HG02981 (cell line): Measurements from ENCODE around the gene AURKAIP1.
A peak's percentile ranks its signal among the peaks of the same experiment; 100 is the strongest.

Experiments
- ATAC-seq: cut with Tn5 transposase; IDR thresholded peaks from one replicate; pipeline ENCODE4 v1.9.1; 2021; ENCODE audit warnings: mild to moderate bottlenecking, moderate library complexity; ENCODE audit not compliant: unreplicated experiment

AURKAIP1 gene

GRCh38 chr1:1335283-1335682 lies 39.7 kb downstream of the AURKAIP1 start:
- ATAC-seq, result no peak

- ATAC-seq, result no peak
Measured at GRCh38 chr1:1334835-1335234, 40.2 kb downstream of the AURKAIP1 start.

GRCh38 chr1:1333551-1334241 lies 41.3 kb downstream of the AURKAIP1 start:
- ATAC-seq, result no peak

GRCh38 chr1:1332774-1333480 lies 42.1 kb downstream of the AURKAIP1 start:
- ATAC-seq, result no peak

- no peak for ATAC-seq
Measured at GRCh38 chr1:1332031-1332755, 42.8 kb downstream of the AURKAIP1 start.

- ATAC-seq, result no peak
Measured at GRCh38 chr1:1331068-1331965, 43.7 kb downstream of the AURKAIP1 start, which contains the start of gene TAS1R3. TAS1R3 (plus strand) TSS chr1:1331280; CDS start chr1:1331346, 66 bp downstream.

- no peak for ATAC-seq
Measured at GRCh38 chr1:1330366-1331067, 44.5 kb downstream of the AURKAIP1 start.

GRCh38 chr1:1329304-1330210 lies 45.5 kb downstream of the AURKAIP1 start:
- ATAC-seq, result no peak

GRCh38 chr1:1328254-1328653 lies 46.8 kb downstream of the AURKAIP1 start:
- no peak for ATAC-seq

- ATAC-seq, result no peak
Measured at GRCh38 chr1:1327291-1327690, 47.7 kb downstream of the AURKAIP1 start.

GRCh38 chr1:1326075-1326605 lies 48.9 kb downstream of the AURKAIP1 start:
- no peak for ATAC-seq

GRCh38 chr1:1325288-1326074 lies 49.5 kb downstream of the AURKAIP1 start:
- ATAC-seq, result no peak

- peak; percentile 70 for ATAC-seq
Measured at GRCh38 chr1:1324524-1325287, 50.3 kb downstream of the AURKAIP1 start, which contains the start of the genes CPTP and INTS11. CPTP (plus strand) TSS chr1:1324802; CDS start chr1:1326911, 2,109 bp downstream. INTS11 (minus strand) TSS chr1:1324660; CDS start chr1:1324608, 52 bp downstream.

- ATAC-seq, result peak; percentile 17
Measured at GRCh38 chr1:1324084-1324523, 50.9 kb downstream of the AURKAIP1 start.
